Neural crest cell (in vitro differentiated cells): Measurements from ENCODE around the gene FAM240A. TPM values are rescaled to one million over a fixed set of nuclear protein-coding genes. Genes with fewer than 3 reads are reported as not detected.

Experiments used
- DNase-seq: peaks from one replicate; pipeline ENCODE4 v3.0.0; 2021; ENCODE audit warnings: low read depth, mixed read lengths, low spot score
- H3K27ac Mint-ChIP-seq: one replicate; pipeline ENCODE4 v1.8.0; 2021; ENCODE audit warnings: mild to moderate bottlenecking, mixed read lengths; ENCODE audit not compliant: unreplicated experiment
- H3K27me3 Mint-ChIP-seq: 2 replicates; pipeline ENCODE4 v1.8.0; 2021; ENCODE audit warnings: low read depth, mild to moderate bottlenecking, mixed read lengths
- H3K36me3 Mint-ChIP-seq: 2 replicates; pipeline ENCODE4 v1.8.0; 2021; ENCODE audit warnings: low read depth, mild to moderate bottlenecking, mixed read lengths
- H3K4me1 Mint-ChIP-seq: 2 replicates; pipeline ENCODE4 v1.8.0; 2021; ENCODE audit warnings: mixed read lengths
- H3K4me3 Mint-ChIP-seq: one replicate; pipeline ENCODE4 v1.8.0; 2021; ENCODE audit warnings: mild to moderate bottlenecking, mixed read lengths
- H3K9me3 Mint-ChIP-seq: 2 replicates; pipeline ENCODE4 v1.8.0; 2021; ENCODE audit warnings: mixed read lengths
- CTCF ChIP-seq: fragments of 200-600 bp; sonication (generic); conservative IDR thresholded peaks from 2 replicates; pipeline ENCODE4 v1.5.0; 2021; ENCODE audit warnings: antibody characterized with exemption, mild to moderate bottlenecking
- long read RNA-seq: library from polyadenylated mRNA; unstranded; transcript quantifications from one replicate; pipeline ENCODE4 v2.0.0, GENCODE V29; 2020
- total RNA-seq: library from RNA; stranded (reverse); gene quantifications from 2 replicates; pipeline ENCODE4 v1.2.1, GENCODE V29; 2021

Gene FAM240A
- not detected in 2 replicates for total RNA-seq
- long read RNA-seq: 0 reads

GRCh38 chr3:46612324-46612723 lies at the start of gene FAM240A:
TSS of gene FAM240A (plus strand) at chr3:46612525. CDS start at chr3:46612684, 159 bp downstream.
- Mint-ChIP-seq H3K4me3 (no peak within 1 kb of the TSS), H3K4me1 (peaks cover 11% of the 10 kb centered on the region), H3K36me3 (no peaks in the 10 kb centered on the region), H3K27me3 (peaks cover 4% of the 10 kb centered on the region), H3K9me3 (no peaks in the 10 kb centered on the region), H3K27ac (no peak within 1 kb of the TSS)
- no peak for TF ChIP-seq CTCF
- DNase-seq: no peak

- no peak for TF ChIP-seq CTCF
- peaks cover 66% of the 10 kb centered on the region for H3K27me3 Mint-ChIP-seq
- peak overlapping the region; percentile 15 for H3K4me3 Mint-ChIP-seq
- no peak for DNase-seq
- peaks cover 13% of the 10 kb centered on the region for H3K4me1 Mint-ChIP-seq
- H3K36me3 Mint-ChIP-seq: no peaks in the 10 kb centered on the region
- no peak overlapping the region for H3K27ac Mint-ChIP-seq
- no peaks in the 10 kb centered on the region for H3K9me3 Mint-ChIP-seq
Measured at GRCh38 chr3:46564190-46565021, 47.9 kb upstream of the FAM240A start.

GRCh38 chr3:46565077-46565476 lies 47.2 kb upstream of the FAM240A start:
- Mint-ChIP-seq H3K9me3 (no peaks in the 10 kb centered on the region), H3K27me3 (peaks cover 66% of the 10 kb centered on the region), H3K27ac (no peak overlapping the region), H3K4me3 (peak overlapping the region; percentile 89), H3K36me3 (no peaks in the 10 kb centered on the region), H3K4me1 (peaks cover 13% of the 10 kb centered on the region)
- DNase-seq: no peak
- no peak for TF ChIP-seq CTCF

GRCh38 chr3:46565607-46566039 lies 46.7 kb upstream of the FAM240A start:
- Mint-ChIP-seq H3K36me3 (no peaks in the 10 kb centered on the region), H3K4me3 (peak overlapping the region; percentile 89), H3K27me3 (peaks cover 66% of the 10 kb centered on the region), H3K4me1 (peaks cover 13% of the 10 kb centered on the region), H3K27ac (no peak overlapping the region), H3K9me3 (peaks cover 3% of the 10 kb centered on the region)
- no peak for TF ChIP-seq CTCF
- DNase-seq: peak; percentile 31

- Mint-ChIP-seq H3K36me3 (no peaks in the 10 kb centered on the region), H3K27me3 (peaks cover 63% of the 10 kb centered on the region), H3K4me3 (peak within 1 kb of the TSS; percentile 89), H3K4me1 (peaks cover 13% of the 10 kb centered on the region), H3K9me3 (peaks cover 3% of the 10 kb centered on the region), H3K27ac (no peak within 1 kb of the TSS)
- DNase-seq: no peak
- no peak for TF ChIP-seq CTCF
Measured at GRCh38 chr3:46566040-46566641, 46.2 kb upstream of the FAM240A start, which contains the start of gene LRRC2. TSS of gene LRRC2 (minus strand) at chr3:46566302. CDS start at chr3:46551591, 14,711 bp downstream.
